Esophagus muscularis mucosa (tissue), 4 donors: Measurements from ENCODE around the gene TMEM114. TPM values are rescaled to one million over a fixed set of nuclear protein-coding genes. Genes with fewer than 3 reads are reported as not detected.

Source experiments
- DNase-seq: peaks from one replicate; pipeline ENCODE4 v3.0.0-alpha.2; 2017; ENCODE audit errors: extremely low spot score
- H3K27ac ChIP-seq, 4 donors: fragments of 200-600 bp; sonication (generic); replicated peaks in 1 of 4; 1 replicate in 3 of 4; 2 replicates in 1 of 4; pipeline ENCODE4 v1.5.1; 2016 to 2019; ENCODE audit warnings: mild to moderate bottlenecking in 1 of 4
- H3K27me3 ChIP-seq, 4 donors: fragments of 200-600 bp; sonication (generic); one replicate each; pipeline versions ENCODE4 v1.5.1 to v1.6.0; 2016 to 2019
- H3K36me3 ChIP-seq, 4 donors: fragments of 200-600 bp; sonication (generic); one replicate each; pipeline ENCODE4 v1.5.1; 2016 to 2019
- H3K4me1 ChIP-seq, 4 donors: fragments of 200-600 bp; sonication (generic); one replicate each; pipeline ENCODE4 v1.5.1; 2016 to 2019
- H3K4me3 ChIP-seq, 4 donors: fragments of 200-600 bp; sonication (generic); 1 replicate in 2 of 4; 2 replicates in 2 of 4; pipeline ENCODE4 v1.5.1; 2016 to 2019; ENCODE audit warnings: mild to moderate bottlenecking in 4 of 4, moderate library complexity in 1 of 4
- H3K9me3 ChIP-seq, 4 donors: fragments of 200-600 bp; sonication (generic); 1 replicate in 3 of 4; 2 replicates in 1 of 4; pipeline ENCODE4 v1.5.1; 2016 to 2019
- CTCF ChIP-seq, 3 experiments: fragments of 200-600 bp in 2 of 3; fragments of 450-650 bp in 1 of 3; sonication (generic) in 2 of 3; IDR thresholded peaks; one replicate each; pipeline ENCODE4 v1.5.1; 2017 to 2019; ENCODE audit warnings: antibody characterized with exemption in 3 of 3, mild to moderate bottlenecking in 2 of 3, moderate library complexity in 1 of 3
- EP300 ChIP-seq: sonication (generic); formaldehyde crosslinking; IDR thresholded peaks from one replicate; pipeline ENCODE4 v1.6.1; 2017; ENCODE audit warnings: antibody characterized with exemption
- POLR2A ChIP-seq: fragments of 450-650 bp; IDR thresholded peaks from one replicate; pipeline ENCODE4 v1.6.1; 2017; ENCODE audit warnings: antibody characterized with exemption, moderate library complexity, mild to moderate bottlenecking, low read depth
- POLR2AphosphoS5 ChIP-seq, 2 donors: sonication (generic); formaldehyde crosslinking; IDR thresholded peaks; one replicate each; pipeline ENCODE4 v1.6.1; 2017; ENCODE audit warnings: antibody characterized with exemption in 2 of 2
- WGBS: methylation state at CpG from one replicate; pipeline ENCODE4 v1.1.5; 2018; 5-methylcytosine and 5-hydroxymethylcytosine counted together
- intact Hi-C: fragments of 100-400 bp; cut with DNase I; formaldehyde crosslinking; loops from one replicate; pipeline ENCODE4 v1.15.1; 2023
- total RNA-seq, 4 donors: library from RNA; depleted of rRNA; stranded (reverse); fragments of >200 nt; gene quantifications; one replicate each; pipeline versions ENCODE4 v1.1.0 to v1.2.1, GENCODE V29; 2016

The TMEM114 gene
- not detected for total RNA-seq

- Histone ChIP-seq H3K27me3 (peaks cover 0 to 73% (median 24%) of the 10 kb centered on the region in 4 donors), H3K36me3 (no peaks in the 10 kb centered on the region), H3K4me3 (peak within 1 kb of the TSS in 2 of 4 donors; percentile 16 to 19), H3K9me3 (no peaks in the 10 kb centered on the region), H3K4me1 (peaks cover 11 to 17% (median 16%) of the 10 kb centered on the region in 4 donors), H3K27ac (no peak within 1 kb of the TSS)
- 4% methylated on average over 28 of the region's 41 CpGs for WGBS
- intact Hi-C loops, result no loop called here
- no peak for DNase-seq
- no peak for TF ChIP-seq EP300
- no peak for TF ChIP-seq CTCF (IDR thresholded peaks at IDR 0.05)
- TF ChIP-seq POLR2AphosphoS5 (IDR thresholded peaks at IDR 0.05), result no peak
- no peak for TF ChIP-seq POLR2A
These were observed at the start of gene TMEM114 for GRCh38 chr16:8589900-8590688. TSS of gene TMEM114 (minus strand) at chr16:8590511. CDS start at chr16:8589838, 673 bp downstream.

GRCh38 chr16:8639694-8640093 lies 49.4 kb upstream of the TMEM114 start:
- 90% methylated on average over 11 of the region's 13 CpGs for WGBS
- H3K27ac ChIP-seq, result no peak overlapping the region
- no peak for DNase-seq
- peaks cover 66 to 94% (median 90%) of the 10 kb centered on the region in 4 donors for H3K36me3 ChIP-seq
- H3K4me1 ChIP-seq, result no peaks in the 10 kb centered on the region
- no peaks in the 10 kb centered on the region for H3K9me3 ChIP-seq
- TF ChIP-seq EP300 (no peak), CTCF (IDR thresholded peaks at IDR 0.05) (no peak), POLR2A (no peak), POLR2AphosphoS5 (IDR thresholded peaks at IDR 0.05) (no peak)
- intact Hi-C loops, result no loop called here
- H3K27me3 ChIP-seq, result no peaks in the 10 kb centered on the region
- H3K4me3 ChIP-seq, result no peak overlapping the region

- intact Hi-C loops, result no loop called here
- peaks cover 40 to 98% (median 89%) of the 10 kb centered on the region in 4 donors for H3K36me3 ChIP-seq
These were observed 44.9 kb upstream of the TMEM114 start for GRCh38 chr16:8634991-8635736.

GRCh38 chr16:8632675-8633182 lies 42.4 kb upstream of the TMEM114 start:
- Histone ChIP-seq H3K9me3 (no peaks in the 10 kb centered on the region), H3K27me3 (no peaks in the 10 kb centered on the region), H3K4me3 (no peak overlapping the region), H3K27ac (peak overlapping the region in 3 of 4 donors; percentile 20 to 52 (median 51)), H3K4me1 (no peaks in the 10 kb centered on the region), H3K36me3 (peaks cover 44 to 98% (median 93%) of the 10 kb centered on the region in 4 donors)
- WGBS, result 65% methylated on average over 5 of the region's 5 CpGs
- DNase-seq, result no peak
- intact Hi-C loops, result no loop called here
- TF ChIP-seq POLR2AphosphoS5 (IDR thresholded peaks at IDR 0.05), result peak in 1 of 2 donors; percentile 16
- no peak for TF ChIP-seq EP300

More at GRCh38 chr16:8634991-8635736, 44.9 kb upstream of the TMEM114 start:
- DNase-seq, result no peak
- H3K27ac ChIP-seq, result no peak overlapping the region
- no peaks in the 10 kb centered on the region for H3K27me3 ChIP-seq
- no peaks in the 10 kb centered on the region for H3K9me3 ChIP-seq
- no peaks in the 10 kb centered on the region for H3K4me1 ChIP-seq
- TF ChIP-seq CTCF (IDR thresholded peaks at IDR 0.05) (peak in 1 of 3 experiments; percentile 15), POLR2A (no peak)
- 80% methylated on average over 14 of the region's 18 CpGs for WGBS
- no peak overlapping the region for H3K4me3 ChIP-seq
